ENCODE data around the gene DNAJB6.
A peak's percentile ranks its signal among the peaks of the same experiment; 100 is the strongest.

DNAJB6 gene

DNA sequence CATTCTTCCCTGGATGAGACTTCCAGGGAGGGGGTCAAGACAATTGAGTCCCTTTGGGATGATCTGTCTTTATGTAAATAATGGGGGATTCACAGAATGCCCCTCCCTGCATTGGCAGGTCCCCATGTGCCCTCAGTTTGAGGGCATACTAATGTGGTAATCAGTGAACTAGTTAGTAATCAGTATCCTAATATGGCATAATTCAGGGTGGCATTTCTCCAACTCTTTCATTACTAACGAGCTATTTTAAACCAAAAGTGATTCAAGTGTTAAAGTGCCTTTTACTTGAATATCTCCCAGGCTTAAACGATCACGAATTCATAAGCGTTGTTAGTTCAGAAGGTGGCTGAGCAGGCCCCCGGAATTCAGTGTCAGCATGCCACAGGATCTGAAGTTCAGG is 1.6 kb upstream of the DNAJB6 start:
- H3K4me1 Mint-ChIP-seq = peaks cover 21% of the 10 kb centered on the region
- peak overlapping the region in 2 of 3 experiments; percentile 17 to 46 for H3K27ac Mint-ChIP-seq
- peaks cover 2% of the 10 kb centered on the region for H3K9me3 Mint-ChIP-seq
- peaks cover 9% of the 10 kb centered on the region for H3K36me3 Mint-ChIP-seq (ENCODE audit: low read depth)
- H3K4me3 Mint-ChIP-seq = peak overlapping the region; percentile 96 to 98 (median 97)
- TF ChIP-seq, protein P1, sequence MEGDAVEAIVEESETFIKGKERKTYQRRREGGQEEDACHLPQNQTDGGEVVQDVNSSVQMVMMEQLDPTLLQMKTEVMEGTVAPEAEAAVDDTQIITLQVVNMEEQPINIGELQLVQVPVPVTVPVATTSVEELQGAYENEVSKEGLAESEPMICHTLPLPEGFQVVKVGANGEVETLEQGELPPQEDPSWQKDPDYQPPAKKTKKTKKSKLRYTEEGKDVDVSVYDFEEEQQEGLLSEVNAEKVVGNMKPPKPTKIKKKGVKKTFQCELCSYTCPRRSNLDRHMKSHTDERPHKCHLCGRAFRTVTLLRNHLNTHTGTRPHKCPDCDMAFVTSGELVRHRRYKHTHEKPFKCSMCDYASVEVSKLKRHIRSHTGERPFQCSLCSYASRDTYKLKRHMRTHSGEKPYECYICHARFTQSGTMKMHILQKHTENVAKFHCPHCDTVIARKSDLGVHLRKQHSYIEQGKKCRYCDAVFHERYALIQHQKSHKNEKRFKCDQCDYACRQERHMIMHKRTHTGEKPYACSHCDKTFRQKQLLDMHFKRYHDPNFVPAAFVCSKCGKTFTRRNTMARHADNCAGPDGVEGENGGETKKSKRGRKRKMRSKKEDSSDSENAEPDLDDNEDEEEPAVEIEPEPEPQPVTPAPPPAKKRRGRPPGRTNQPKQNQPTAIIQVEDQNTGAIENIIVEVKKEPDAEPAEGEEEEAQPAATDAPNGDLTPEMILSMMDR (IDR thresholded peaks at IDR 0.05; ENCODE audit: unreplicated experiment in 3 of 3) = no peak
- peaks cover 21% of the 10 kb centered on the region for H3K27me3 Mint-ChIP-seq (ENCODE audit: low read depth)

DNA sequence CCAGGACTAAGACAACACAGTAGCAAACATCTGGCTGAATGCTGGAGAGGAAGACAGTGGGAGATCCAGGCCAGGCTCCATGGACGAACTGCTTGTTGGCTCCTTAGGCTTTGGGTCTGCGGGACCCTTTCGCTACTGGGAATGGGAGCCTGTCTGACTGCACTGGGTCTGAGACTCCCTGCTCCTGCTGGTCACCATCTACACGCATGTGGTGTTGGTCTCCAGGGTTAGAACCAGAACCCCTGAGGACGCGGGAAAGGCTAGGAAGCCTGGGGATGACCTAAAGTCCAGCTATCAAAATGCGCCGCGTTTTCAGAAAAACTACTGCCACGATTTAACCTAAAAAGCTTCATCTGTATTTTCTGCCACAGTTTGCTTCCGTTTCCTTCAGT is 817 bp upstream of the DNAJB6 start:
- Mint-ChIP-seq H3K27me3 (ENCODE audit: low read depth) (peaks cover 21% of the 10 kb centered on the region), H3K36me3 (ENCODE audit: low read depth) (peaks cover 10% of the 10 kb centered on the region), H3K4me3 (peak overlapping the region; percentile 96 to 98 (median 97)), H3K4me1 (peaks cover 23% of the 10 kb centered on the region), H3K9me3 (peaks cover 2% of the 10 kb centered on the region), H3K27ac (peak overlapping the region; percentile 94 to 99 (median 98))
- TF ChIP-seq, protein P1 (IDR thresholded peaks at IDR 0.05; ENCODE audit: unreplicated experiment in 3 of 3) = no peak

DNA sequence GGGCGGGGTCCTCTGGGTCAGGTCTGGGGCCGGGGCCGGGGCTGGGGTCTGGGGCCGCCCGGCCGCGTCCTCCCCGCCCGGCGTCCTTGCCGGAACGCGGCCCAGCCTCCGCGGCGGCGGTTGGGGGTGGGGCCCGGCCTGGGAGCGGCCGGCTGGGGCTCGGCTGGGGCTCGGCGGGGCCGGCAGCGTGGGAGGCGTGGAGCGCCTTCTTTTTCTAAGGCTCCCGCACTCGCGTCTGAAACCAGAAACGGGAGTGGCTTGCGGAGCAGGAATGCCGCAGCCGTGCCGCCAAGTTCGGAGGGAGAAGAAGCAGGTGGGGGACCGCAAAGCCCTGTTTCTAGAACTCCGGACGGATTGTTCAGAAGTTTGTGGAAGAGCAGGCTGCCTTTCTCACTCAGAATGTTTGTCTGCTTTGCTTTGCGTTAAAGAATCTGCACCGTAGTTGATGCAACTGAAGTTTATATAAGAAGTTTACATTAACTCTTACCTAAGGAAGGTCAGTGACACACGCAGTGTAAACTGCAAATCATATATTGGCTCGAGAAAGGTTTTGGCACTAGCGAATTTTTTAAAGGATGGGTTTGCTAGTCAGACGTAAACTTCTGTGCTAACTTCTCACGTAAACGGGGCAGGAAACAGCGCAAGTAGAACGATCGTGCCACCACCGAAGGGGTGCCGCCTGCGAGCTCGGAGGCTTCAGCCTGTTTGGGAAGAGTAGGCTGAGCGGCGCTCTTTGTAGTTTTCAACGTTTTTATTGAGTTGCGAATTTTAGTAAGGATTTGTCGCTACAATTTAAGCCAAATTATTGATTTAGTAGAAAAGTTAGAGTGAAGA is 729 bp downstream of the DNAJB6 start:
- peaks cover 11% of the 10 kb centered on the region for H3K36me3 Mint-ChIP-seq (ENCODE audit: low read depth)
- peak overlapping the region; percentile 69 to 94 (median 78) for H3K27ac Mint-ChIP-seq
- H3K9me3 Mint-ChIP-seq = peaks cover 2% of the 10 kb centered on the region
- peaks cover 15% of the 10 kb centered on the region for H3K27me3 Mint-ChIP-seq (ENCODE audit: low read depth)
- TF ChIP-seq, protein P1 (IDR thresholded peaks at IDR 0.05; ENCODE audit: unreplicated experiment in 3 of 3) = no peak
- peak overlapping the region; percentile 91 to 95 (median 92) for H3K4me3 Mint-ChIP-seq
- peaks cover 23% of the 10 kb centered on the region for H3K4me1 Mint-ChIP-seq

DNA sequence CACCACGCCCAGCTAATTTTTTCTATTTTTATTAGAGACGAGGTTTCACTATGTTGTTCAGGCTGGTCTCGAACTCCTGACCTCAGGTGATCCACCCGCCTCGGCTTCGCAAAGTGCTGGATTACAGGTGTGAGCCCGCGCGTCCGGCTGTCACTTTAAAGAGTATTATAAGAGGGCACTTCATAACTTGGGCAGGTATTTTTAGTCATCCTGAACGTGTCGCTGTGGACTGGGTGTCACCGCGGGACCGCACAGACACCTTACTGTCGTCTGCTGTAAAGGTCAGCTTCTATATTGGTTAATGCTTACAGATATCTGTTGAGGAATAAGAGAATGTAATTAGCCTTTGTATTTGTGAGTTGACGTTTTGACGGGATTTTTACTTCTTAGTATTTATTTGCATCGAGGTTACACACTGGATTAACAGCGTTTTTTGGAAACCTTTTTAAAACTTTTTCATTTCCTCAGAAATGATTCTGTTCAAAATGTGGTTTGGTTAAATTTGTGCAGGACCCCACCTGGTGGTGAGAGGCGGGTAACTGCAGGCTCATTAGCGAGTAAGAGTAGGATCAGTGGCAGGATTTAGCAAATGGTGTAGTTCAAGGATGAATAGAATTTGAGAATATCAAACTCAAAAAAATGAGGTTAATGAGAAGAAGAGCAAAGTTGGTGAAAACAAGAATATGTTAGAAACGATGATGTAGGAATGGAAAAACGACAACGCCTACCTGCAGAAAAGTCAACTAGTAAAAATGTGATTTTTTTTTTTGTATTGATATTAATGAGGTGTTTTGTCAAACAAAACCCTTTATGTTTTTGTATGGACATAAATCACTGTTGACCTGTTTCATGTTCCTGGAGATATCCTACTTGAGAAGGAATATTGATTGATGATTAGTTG is 3.2 kb downstream of the DNAJB6 start:
- Mint-ChIP-seq H3K4me1 (peaks cover 23% of the 10 kb centered on the region), H3K9me3 (no peaks in the 10 kb centered on the region), H3K36me3 (ENCODE audit: low read depth) (peaks cover 14% of the 10 kb centered on the region), H3K27ac (peak overlapping the region; percentile 8 to 26 (median 17)), H3K27me3 (ENCODE audit: low read depth) (peaks cover 5% of the 10 kb centered on the region), H3K4me3 (peak overlapping the region; percentile 63 to 71 (median 65))
- TF ChIP-seq, protein P1 (IDR thresholded peaks at IDR 0.05; ENCODE audit: unreplicated experiment in 3 of 3) = peak; percentile 82 to 88 (median 85)

DNA sequence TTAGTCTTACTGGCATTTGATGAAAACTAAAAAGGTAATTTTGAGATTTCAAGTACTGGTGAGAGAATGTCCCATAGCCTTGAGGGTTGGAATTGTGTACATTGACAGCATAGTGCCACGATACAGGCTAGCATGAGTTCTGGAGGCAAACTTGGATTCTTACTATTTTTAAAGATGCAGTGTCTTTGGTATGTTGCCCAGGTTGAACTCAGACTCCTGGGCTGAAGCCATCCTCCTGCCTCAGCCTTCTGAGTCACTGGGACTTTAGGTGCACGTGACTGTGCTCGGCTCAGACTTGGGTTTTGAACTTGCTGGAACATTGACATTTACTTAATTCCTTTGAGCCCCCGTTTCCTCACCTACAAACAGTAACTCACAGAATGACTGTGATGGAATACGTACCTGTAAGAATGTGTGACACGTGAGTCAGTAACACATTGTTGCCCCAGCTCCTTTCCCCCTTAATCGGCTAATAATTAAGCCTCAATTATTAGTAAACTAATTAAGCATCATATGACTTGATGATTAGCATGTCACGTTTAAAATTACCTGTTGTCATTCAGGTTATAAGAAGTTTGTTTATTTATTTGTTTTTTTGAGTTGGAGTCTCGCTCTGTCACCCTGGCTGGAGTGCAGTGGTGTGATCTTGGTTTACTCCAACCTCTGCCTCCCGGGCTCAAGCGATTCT is 10.6 kb downstream of the DNAJB6 start:
- Mint-ChIP-seq H3K4me3 (no peak overlapping the region), H3K27me3 (ENCODE audit: low read depth) (no peaks in the 10 kb centered on the region), H3K27ac (no peak overlapping the region), H3K36me3 (ENCODE audit: low read depth) (peaks cover 18% of the 10 kb centered on the region), H3K4me1 (peaks cover 24% of the 10 kb centered on the region), H3K9me3 (no peaks in the 10 kb centered on the region)
- TF ChIP-seq, protein P1 (IDR thresholded peaks at IDR 0.05; ENCODE audit: unreplicated experiment in 3 of 3) = no peak

Measured in nephron (organoid).